GM19468 (cell line): Measurements from ENCODE around the gene PLEKHA5.
"Not testable (repeated sequence)": the region's sequence is repeated elsewhere in the genome, so short reads cannot be mapped to it uniquely, and the experiment has no call there.

ENCODE experiments used
- ATAC-seq: cut with Tn5 transposase; IDR thresholded peaks from one replicate; pipeline ENCODE4 v1.9.1; 2021; ENCODE audit warnings: mild to moderate bottlenecking, moderate library complexity, moderate number of reproducible peaks; ENCODE audit not compliant: unreplicated experiment; ENCODE audit errors: extremely low read depth

Gene PLEKHA5

GRCh38 chr12:19166387-19166786, 36.9 kb downstream of the PLEKHA5 start:
- no peak for ATAC-seq

GRCh38 chr12:19166956-19167355, 37.4 kb downstream of the PLEKHA5 start:
- no peak for ATAC-seq

- no peak for ATAC-seq
These were observed 38.2 kb downstream of the PLEKHA5 start for GRCh38 chr12:19167708-19168107.

- ATAC-seq = no peak
These were observed 39.1 kb downstream of the PLEKHA5 start for GRCh38 chr12:19168644-19169043.

- ATAC-seq = no peak
These were observed 39.7 kb downstream of the PLEKHA5 start for GRCh38 chr12:19169222-19169621.

- not testable (repeated sequence) for ATAC-seq
These were observed 40.8 kb downstream of the PLEKHA5 start for GRCh38 chr12:19170286-19170685.

- no peak for ATAC-seq
These were observed 42.2 kb downstream of the PLEKHA5 start for GRCh38 chr12:19171731-19172130.

GRCh38 chr12:19177754-19178153, 48.2 kb downstream of the PLEKHA5 start:
- no peak for ATAC-seq

GRCh38 chr12:19179986-19180385, 50.5 kb downstream of the PLEKHA5 start:
- ATAC-seq = no peak

- no peak for ATAC-seq
These were observed 52.3 kb downstream of the PLEKHA5 start for GRCh38 chr12:19181666-19182426.

GRCh38 chr12:19183121-19183838, 53.7 kb downstream of the PLEKHA5 start:
- no peak for ATAC-seq

- no peak for ATAC-seq
These were observed 55.9 kb downstream of the PLEKHA5 start for GRCh38 chr12:19185262-19185929.

- no peak for ATAC-seq
These were observed 57.5 kb downstream of the PLEKHA5 start for GRCh38 chr12:19186722-19187661.

- ATAC-seq = no peak
These were observed 60.0 kb downstream of the PLEKHA5 start for GRCh38 chr12:19189522-19189921.

GRCh38 chr12:19190292-19191031, 60.9 kb downstream of the PLEKHA5 start:
- ATAC-seq = no peak

- no peak for ATAC-seq
These were observed 61.6 kb downstream of the PLEKHA5 start for GRCh38 chr12:19191089-19191488.

- ATAC-seq = no peak
These were observed 62.0 kb downstream of the PLEKHA5 start for GRCh38 chr12:19191563-19191962.

- no peak for ATAC-seq
These were observed 63.2 kb downstream of the PLEKHA5 start for GRCh38 chr12:19192710-19193109.

GRCh38 chr12:19194963-19195362, 65.4 kb downstream of the PLEKHA5 start:
- no peak for ATAC-seq
